Ramos (cell line): ENCODE measurements around the gene TNNI3K.

Source experiments
- in situ Hi-C: fragments of 300-500 bp; cut with MboI; formaldehyde crosslinking; loops from one replicate; pipeline ENCODE4 v1.14.3; 2022; ENCODE audit warnings: low sequenced_read_pairs; ENCODE audit not compliant: unreplicated experiment

TNNI3K gene

DNA sequence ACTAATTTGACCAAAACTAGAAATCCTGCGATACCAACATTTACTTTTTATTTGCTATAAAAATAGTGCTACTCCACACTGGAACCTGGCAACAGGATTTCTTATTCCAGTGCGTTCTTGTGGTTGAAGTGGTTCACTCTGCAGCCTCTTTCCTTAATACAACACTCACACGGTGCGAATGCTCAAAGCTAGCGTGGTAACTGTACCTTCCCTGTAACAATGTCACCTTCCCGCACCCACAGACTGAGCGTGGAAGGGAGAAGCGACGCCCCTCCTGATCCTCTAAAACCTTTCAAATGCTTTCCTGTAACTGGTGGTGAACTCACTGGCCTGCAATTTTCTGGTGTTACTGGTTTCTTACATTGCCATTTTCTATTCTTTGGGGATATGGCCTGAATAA, 145.1 kb downstream of the TNNI3K start:
- in situ Hi-C loops: no loop called here

GRCh38 chr1:74388855-74389254, 153.7 kb downstream of the TNNI3K start:
- in situ Hi-C loops: no loop called here

GRCh38 chr1:74392186-74392585, 157.0 kb downstream of the TNNI3K start:
- in situ Hi-C loops: no loop called here

DNA sequence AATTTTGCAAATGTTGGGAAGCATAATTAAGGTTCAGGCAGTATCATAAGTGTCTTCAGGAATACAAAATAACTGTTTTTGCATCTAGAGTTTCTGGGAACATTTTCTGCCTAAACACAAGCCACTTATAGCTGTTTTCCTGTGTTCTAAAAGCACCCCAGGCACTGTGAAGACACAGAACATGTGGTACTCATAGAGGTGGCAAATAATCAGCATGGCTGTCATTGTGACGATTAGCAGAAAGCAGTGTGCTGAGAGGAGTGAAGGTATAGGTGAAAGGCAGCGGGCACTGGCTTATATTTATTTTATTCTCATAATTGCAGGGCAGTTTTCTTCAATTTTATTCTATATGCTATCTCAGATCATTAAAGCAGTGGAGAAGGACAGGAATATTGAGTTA, 157.7 kb downstream of the TNNI3K start:
- in situ Hi-C loops: no loop called here

DNA sequence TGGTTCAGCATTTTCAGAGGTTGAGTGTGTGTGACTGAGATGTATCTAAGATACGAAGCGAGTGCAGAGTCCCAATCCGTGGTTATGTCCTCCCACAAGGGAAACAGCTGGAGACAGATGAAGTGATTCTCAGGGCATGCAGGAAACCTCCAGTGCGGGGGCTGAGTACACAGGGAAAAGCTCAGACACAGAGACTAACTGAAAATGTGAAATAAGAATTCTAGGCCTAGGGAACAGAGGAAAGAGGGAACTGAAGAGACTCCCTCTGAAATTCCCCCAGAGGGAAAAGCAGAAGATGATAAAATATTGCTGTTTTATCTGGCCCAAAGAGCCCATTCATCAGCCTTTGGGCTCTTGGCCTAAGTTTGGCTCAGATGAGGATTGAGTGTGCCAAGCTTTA, 160.4 kb downstream of the TNNI3K start:
- in situ Hi-C loops: no loop called here

DNA sequence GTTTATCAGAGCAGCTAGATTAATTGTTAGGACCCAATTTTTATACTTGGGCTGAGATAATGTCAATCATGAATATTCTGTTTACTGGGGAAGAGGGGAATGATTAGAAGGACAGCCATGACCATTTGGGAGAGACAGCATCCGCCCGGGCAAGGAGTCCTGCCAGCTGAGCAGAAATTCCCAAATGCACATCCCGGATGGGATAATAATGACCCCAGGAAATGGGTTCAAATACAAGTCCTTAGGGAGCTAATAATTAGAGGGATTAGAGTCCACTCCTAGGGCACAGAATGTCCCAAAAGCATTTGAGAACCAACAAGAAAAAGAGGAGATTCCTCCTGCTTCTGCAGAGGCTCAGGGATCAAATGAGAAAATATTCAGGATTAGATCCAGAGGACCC, 161.3 kb downstream of the TNNI3K start:
- in situ Hi-C loops: no loop called here

- in situ Hi-C loops: no loop called here
These were observed 161.7 kb downstream of the TNNI3K start for GRCh38 chr1:74396933-74397332.

DNA sequence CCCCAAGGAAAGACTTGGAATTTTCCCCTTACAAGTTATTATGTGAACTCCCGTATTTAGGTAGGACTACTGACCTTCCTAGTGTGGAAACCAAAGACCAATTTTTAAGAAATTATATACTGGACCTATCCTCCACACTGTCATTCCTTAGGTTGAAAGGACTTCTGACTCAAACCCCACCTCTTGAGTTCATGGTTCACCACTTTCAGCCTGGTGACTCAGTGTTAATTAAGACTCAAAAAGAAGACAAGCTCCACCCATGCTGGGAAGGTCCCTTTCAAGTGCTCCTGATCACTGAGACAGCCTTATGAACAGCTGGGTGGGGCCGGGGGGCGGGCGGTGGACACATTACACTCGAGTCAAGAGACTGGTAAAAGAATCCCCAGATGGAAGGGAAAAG, 164.1 kb downstream of the TNNI3K start:
- in situ Hi-C loops: no loop called here

GRCh38 chr1:74402873-74403272, 167.7 kb downstream of the TNNI3K start:
- in situ Hi-C loops: no loop called here

DNA sequence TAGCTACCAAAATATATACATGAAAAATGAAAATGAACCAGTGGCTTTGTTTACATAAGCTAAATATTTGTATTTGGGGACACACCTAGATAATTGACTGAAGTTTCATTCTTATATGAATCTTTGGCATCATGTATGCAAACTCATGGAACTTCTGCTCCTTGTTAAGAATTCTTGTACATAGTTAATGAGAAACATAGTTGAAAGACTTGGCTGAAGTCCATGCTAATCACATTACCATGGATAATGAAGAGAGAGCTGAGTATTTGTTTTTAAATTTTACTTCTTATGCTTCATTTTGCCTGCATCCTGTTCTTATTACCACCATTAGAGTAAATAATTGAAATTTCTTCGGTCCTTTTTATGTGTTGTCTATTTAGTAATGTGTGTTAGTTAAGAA, 168.4 kb downstream of the TNNI3K start:
- in situ Hi-C loops: no loop called here

GRCh38 chr1:74406759-74407158, 171.6 kb downstream of the TNNI3K start:
- in situ Hi-C loops: no loop called here

DNA sequence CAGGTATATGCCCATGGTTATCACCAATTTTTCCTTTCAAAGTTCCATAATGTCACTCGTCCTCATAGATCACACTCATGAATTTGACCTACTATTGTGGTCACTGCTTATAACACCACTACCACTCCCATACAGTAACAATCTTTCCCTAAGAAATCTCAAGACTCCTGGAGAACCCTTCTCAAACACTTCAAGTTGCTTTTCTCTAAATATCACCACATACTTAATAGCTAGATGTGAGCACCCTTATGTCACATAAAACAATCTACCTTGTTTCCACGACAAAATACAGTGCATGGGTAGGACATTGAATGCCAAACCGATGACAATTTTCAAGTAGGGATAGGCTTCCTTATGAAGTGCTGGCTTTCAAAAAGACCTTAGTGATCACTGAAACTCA, 172.7 kb downstream of the TNNI3K start:
- in situ Hi-C loops: no loop called here

DNA sequence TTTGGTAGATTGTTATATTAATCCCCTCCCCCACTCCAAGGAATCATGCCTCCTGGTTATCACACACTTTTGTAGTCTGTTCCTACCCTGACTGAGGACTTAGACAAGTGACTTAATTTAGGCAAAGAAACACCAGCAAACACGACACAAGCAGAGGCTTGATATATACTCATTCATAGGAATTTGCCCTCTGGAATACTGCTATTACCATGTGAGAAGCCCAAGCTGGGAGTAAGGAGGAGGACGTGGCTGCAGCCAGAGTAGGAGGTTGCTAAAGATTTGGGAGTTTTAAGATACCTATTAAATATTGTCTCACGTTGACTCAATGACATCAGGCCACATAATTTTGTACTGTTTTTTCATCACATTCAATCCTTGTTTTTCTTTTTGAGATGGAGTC, 177.1 kb downstream of the TNNI3K start:
- in situ Hi-C loops: no loop called here

DNA sequence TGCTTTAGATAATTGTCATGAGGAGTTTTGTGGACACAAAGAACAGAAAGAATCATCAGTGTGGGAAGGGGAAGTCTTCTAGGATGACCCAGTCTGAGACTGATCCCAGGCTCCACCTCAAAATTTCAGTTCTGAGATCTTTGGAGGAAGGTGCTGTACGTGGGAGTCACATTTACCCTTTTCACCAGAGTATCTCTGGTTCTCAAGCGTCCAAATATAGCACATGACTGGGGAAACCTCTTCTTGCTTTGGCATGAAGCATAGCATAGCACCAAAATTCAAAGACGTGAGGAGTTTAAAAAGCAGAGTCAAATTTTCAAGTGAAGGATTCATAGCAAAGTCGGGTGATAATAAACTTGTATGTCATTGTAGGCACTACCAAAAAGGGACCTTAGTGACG, 180.7 kb downstream of the TNNI3K start:
- in situ Hi-C loops: no loop called here

- in situ Hi-C loops: no loop called here
These were observed 184.4 kb downstream of the TNNI3K start for GRCh38 chr1:74419611-74420010.

- in situ Hi-C loops: no loop called here
These were observed 185.3 kb downstream of the TNNI3K start for GRCh38 chr1:74420467-74420866.

GRCh38 chr1:74422421-74423292, 187.5 kb downstream of the TNNI3K start:
- in situ Hi-C loops: no loop called here

DNA sequence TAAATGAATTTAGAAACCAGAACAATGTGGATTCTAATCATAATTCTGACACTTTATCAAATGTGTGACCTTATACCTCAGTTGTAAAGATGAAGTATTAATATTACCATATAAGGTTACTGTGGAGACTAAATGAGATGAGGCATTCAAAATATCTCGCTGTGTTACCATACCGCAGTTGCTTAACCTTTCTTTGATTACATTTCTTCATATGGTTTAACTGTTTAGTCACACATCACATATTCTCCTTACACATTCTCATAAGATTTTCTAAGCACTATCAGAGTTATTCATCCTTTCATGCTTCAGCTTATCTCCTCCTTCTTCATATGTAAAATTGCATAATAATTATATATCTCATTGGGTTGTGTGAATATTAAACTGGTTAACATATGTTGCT, 188.3 kb downstream of the TNNI3K start:
- in situ Hi-C loops: no loop called here

GRCh38 chr1:74425676-74426075, 190.5 kb downstream of the TNNI3K start:
- in situ Hi-C loops: no loop called here

- in situ Hi-C loops: no loop called here
These were observed 191.2 kb downstream of the TNNI3K start for GRCh38 chr1:74426208-74426937.

DNA sequence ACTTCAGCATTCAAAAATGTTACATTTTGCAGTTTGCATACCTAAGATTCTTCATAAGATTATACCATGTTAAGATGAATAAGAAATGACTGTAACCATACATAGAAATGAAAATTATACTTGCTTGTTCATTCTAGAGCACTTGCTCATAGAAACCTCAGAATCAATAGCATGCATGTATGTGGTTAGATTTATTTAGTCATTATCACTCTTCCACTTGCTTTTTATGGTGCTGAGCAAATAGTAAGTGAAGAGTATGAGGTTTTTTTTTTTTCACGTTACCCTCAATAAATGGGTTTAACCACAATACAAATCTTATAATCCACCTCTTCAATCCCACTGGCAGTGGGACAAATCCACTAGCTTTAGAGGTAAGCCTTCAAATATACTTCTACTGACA, 192.5 kb downstream of the TNNI3K start:
- in situ Hi-C loops: no loop called here

- in situ Hi-C loops: no loop called here
These were observed 194.4 kb downstream of the TNNI3K start for GRCh38 chr1:74429580-74429979.
